ENCODE measurements around the gene USP31.

Gene USP31

DNA sequence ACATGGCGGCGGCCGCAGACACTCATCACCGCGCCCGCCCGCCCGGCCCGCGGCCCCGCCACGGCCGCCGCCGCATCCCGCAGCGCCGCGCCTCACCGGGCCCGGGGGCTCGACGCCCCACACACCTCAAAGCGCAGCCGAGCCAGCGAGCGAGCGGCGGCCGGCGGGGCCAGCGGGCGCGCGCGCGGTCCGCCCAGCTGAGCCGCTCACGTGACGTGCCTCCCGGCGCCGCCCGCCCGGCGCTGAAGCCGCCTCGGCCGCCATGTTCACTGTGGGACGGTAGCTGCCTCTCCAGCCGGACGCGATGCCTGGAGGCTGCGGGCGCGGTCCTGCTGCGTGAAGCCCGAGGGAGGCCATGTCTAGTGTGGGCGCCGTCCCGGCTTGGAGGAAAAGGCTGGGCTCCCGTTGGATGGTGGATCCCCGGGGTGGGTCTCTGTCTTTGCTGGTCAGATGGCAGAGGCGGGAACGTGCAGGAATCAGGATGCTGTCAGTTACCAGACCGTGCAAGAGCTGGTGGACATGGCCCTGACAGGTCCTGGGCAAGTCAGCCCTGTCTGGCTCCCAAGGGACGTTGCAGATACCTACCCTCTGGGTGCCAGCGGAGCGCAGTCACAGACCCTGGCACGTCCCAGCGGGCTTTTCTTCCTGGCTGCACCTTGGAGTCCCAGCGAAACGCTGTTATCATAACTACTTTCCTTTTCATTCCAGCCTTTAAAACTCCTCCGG, at the start of gene USP31:
USP31 (minus strand) TSS at position 186 of the 726 bp plus-strand sequence; CDS start at position 4, 182 bp downstream.
- peak; percentile 93 to 99 (median 97) for DNase-seq
- intact Hi-C loops (cut with DNase I), result no loop called here

- intact Hi-C loops (cut with DNase I), result no loop called here
Observed at GRCh38 chr16:23196539-23196938, 47.3 kb upstream of the USP31 start.

DNA sequence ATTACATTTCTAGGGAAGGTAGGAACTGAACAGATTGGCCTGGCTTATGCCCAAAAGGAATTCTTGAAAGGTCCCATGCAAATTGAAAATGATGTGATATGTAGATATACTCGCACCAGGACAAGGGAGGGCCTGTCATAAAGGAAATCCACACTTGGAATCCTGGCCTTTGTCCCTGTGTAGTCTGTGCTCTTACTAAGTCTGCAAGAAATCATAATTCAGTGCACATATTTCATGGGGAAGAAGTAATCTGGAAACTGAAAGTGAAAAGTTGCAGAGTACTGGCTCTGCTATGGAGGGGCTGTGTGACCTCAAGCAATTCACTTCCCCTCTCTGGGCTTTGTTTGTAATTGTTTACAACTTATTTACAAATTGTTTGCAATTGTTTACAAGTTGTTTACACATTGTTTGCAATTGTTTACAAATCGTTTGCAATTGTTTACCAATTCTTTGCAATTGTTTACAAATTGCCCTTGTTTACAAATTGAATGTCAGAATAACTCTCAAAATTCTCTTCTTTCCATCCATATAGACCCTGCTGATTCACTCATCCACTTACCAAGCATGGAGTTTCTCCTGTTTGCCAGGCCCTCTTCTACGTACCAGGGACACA, 46.2 kb upstream of the USP31 start:
- DNase-seq, result no peak
- intact Hi-C loops (cut with DNase I), result no loop called here

More at GRCh38 chr16:23196539-23196938, 47.3 kb upstream of the USP31 start:
- no peak for DNase-seq

- DNase-seq, result no peak
- intact Hi-C loops (cut with DNase I), result no loop called here
Observed at GRCh38 chr16:23194497-23195221, 45.4 kb upstream of the USP31 start.

DNA sequence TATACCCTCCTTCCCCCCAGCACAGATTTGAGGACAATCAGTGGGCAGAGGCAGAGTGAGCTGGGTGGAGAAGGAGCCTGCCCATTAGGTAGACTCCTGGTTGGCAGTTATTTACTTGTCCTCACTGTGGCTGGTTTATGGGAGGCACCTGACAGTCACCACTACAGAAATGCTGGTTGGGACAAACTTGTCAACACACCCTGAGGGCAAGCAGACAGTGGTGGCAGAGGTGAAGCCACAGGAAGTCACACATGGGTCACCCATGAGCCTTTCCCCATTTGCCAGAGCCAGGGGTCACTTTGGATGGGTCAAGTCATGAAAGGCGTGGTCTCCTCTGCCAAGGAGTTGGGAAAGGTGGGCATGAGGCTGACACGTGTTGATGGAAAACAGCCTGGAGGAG, 39.7 kb upstream of the USP31 start:
- DNase-seq, result no peak
- intact Hi-C loops (cut with DNase I), result loop anchor here (10.0 kb wide), 1 partner anchor 294 kb away; no protein-coding TSS in a partner anchor

- DNase-seq, result no peak
- intact Hi-C loops (cut with DNase I), result loop anchor here (10.0 kb wide), 1 partner anchor 293 kb away; no protein-coding TSS in a partner anchor
Observed at GRCh38 chr16:23187341-23187740, 38.1 kb upstream of the USP31 start.

GRCh38 chr16:23186171-23186570, 36.9 kb upstream of the USP31 start:
- intact Hi-C loops (cut with DNase I), result loop anchor here (10.0 kb wide), 1 partner anchor 291 kb away; no protein-coding TSS in a partner anchor
- DNase-seq, result no peak

DNA sequence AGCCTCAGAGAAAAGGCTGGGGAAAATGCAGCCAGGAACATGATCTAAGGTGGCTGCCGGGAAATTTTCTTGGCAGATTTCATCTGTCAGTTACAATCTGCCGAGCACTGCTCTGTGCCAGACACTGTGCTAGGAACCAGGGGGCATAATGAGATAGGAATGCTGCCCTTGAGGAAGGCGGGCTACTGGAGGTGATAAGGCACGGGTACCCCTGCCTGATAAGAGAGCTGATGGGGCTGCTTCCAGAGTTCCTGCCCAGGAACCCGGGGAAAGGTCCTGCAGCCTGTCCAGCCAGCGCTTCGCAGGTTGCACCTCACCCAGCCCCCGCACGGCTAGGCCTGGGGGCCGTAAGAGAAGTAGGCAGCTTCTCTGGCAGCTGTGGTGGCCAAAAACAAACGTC, 36.4 kb upstream of the USP31 start:
- DNase-seq, result no peak
- intact Hi-C loops (cut with DNase I), result loop anchor here (10.0 kb wide), 1 partner anchor 291 kb away; no protein-coding TSS in a partner anchor

- no peak for DNase-seq
- intact Hi-C loops (cut with DNase I), result loop anchor here (10.0 kb wide), 1 partner anchor 289 kb away; no protein-coding TSS in a partner anchor
Observed at GRCh38 chr16:23183543-23183862, 34.3 kb upstream of the USP31 start.

- peak in 1 of 10 donors; percentile 83 for DNase-seq
- intact Hi-C loops (cut with DNase I), result loop anchor here (1.0 to 10.0 kb wide), 2 partner anchors 251 to 288 kb away; no protein-coding TSS in a partner anchor
Observed at GRCh38 chr16:23182679-23183542, 33.7 kb upstream of the USP31 start, which contains the start of gene SCNN1G. Gene SCNN1G, plus strand, starts transcription at chr16:23182745. Its CDS starts 3,527 bp downstream, at chr16:23186272.

DNA sequence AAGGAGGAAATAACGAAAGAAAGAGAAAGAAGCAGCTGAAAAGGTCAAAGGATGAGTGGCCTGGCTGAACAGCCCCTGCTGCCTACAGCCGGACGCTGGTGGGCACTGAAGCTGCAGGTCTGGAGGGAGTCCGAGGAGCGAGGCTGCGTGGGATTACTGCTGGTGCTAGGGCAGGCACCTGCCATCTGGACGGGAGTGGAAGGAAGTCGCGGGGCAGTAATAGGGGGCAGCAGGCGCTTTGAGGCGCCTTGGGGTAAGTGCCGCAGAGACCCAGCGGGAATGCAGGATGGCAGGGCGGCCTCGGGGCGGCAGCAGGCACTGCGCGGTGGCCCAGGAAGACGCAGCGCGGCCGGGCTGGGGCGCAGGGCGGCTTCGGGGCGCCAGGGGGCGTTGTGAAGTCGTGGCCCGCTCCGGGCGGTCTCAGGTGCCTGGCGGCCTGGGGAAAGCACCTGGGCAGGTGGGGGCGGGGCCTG, 33.0 kb upstream of the USP31 start:
- intact Hi-C loops (cut with DNase I), result loop anchor here (1.0 to 10.0 kb wide), 2 partner anchors 252 to 287 kb away; no protein-coding TSS in a partner anchor
- DNase-seq, result peak; percentile 32 to 95 (median 68)

GRCh38 chr16:23181506-23181905, 32.3 kb upstream of the USP31 start:
- intact Hi-C loops (cut with DNase I), result loop anchor here (10.0 kb wide), 1 partner anchor 287 kb away; no protein-coding TSS in a partner anchor
- no peak for DNase-seq

GRCh38 chr16:23175651-23176050, 26.4 kb upstream of the USP31 start:
- DNase-seq, result no peak
- intact Hi-C loops (cut with DNase I), result no loop called here

GRCh38 chr16:23174622-23175021, 25.4 kb upstream of the USP31 start:
- intact Hi-C loops (cut with DNase I), result no loop called here
- DNase-seq, result no peak

DNA sequence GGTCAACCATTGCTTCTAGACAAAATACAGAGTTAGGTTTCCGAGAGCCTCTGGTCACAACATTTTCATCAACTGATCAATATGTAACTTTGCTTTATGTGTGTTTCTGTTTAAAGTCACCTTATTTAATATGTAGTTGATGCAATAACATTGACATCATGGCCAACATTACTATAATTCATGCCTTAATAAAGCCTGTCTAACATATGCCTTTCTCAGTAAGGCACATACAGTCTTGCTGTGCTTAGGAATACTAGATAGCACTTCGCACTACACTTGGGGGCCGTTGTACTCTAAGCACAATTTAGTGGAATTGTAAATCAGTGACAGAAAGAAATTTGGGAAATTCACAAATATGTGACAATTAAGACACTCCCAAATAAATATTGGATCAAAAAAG, 23.7 kb upstream of the USP31 start:
- intact Hi-C loops (cut with DNase I), result no loop called here
- no peak for DNase-seq

- intact Hi-C loops (cut with DNase I), result no loop called here
- DNase-seq, result no peak
Observed at GRCh38 chr16:23172583-23172982, 23.3 kb upstream of the USP31 start.

DNA sequence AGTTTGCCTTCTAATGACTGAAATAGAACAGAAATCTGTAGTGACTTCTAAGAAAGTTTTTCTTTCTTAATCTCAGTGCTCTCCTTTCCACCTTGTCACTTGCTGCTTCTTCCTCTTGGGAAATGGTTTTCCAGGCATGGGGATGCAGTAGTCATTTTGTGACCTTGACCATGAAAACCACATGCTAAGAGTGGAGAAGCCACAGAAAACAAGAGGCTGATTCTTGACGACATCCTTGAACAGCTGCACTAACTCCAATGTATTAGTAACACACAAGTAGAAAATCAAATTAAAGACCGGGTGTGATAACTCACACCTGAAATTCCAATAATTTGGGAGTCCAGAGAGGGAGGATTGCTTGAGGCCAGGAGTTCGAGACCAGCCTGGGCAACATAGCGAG, 15.5 kb upstream of the USP31 start:
- intact Hi-C loops (cut with DNase I), result no loop called here
- no peak for DNase-seq

DNA sequence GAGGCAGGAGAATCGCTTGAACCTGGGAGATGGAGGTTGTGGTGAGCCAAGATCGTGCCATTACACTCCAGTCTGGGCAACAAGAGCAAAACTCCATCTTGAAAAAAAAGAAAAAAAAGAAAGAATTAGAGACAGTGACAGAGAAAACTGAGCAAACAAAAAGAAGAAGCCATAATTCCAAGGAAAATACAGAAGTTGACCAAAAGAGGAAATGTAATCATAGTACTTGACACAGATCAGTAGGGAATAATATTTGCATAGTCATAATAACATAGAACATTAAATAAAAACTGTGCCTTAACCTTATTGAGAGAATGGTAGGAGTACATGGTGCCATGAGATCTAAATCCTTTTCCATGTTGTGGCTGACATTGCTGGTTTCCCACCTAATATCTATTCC, 14.7 kb upstream of the USP31 start:
- intact Hi-C loops (cut with DNase I), result no loop called here
- DNase-seq, result no peak

DNA sequence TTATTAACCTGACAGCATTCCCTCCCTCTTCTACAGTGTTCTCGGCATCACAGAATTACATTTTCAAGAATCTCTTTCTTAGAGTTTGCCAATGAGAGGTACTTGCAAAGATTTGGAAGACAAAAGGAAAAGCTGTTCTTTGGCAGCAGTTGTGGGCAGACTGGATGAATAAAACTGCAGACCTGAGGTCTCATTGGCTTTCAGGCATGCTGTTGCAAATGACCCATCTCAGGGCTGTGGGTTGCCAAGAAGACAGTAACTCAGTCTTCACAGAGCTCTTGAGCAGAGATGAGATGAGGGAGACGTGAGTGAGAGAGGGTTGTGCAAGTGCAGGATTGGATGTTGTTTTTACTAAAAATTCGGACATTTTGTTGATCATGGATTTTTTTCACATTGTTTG, 11.3 kb upstream of the USP31 start:
- intact Hi-C loops (cut with DNase I), result no loop called here

DNA sequence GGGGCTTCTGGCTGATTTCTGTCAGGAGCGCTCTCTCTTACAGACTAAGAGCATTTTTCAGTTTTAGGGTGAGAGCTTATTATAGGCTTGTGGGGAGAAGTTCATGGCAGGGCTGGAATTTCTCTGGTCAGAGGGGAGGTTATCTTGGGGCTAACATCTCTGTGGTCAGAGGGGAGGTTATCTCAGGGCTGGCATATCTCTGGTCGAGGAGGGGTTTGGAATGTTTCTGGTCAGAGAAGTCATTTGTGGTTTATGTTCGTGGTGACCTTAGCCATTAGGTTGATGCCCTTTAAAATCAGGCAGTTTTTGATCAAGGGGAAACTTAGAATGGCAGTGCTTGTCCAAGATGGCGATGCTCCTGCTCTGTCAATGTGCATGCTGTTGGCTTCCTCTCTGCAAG, 10.8 kb upstream of the USP31 start:
- intact Hi-C loops (cut with DNase I), result no loop called here
- no peak for DNase-seq

More for the DNA sequence above, 11.3 kb upstream of the USP31 start:
- DNase-seq, result no peak

Data from posterior cingulate gyrus (tissue), 11 donors.